Testis (tissue), 3 donors: Measurements from ENCODE around the gene GAB2. TPM values are rescaled to one million over a fixed set of nuclear protein-coding genes. Genes with fewer than 3 reads are reported as not detected.

Source experiments
- DNase-seq: peaks from one replicate; pipeline ENCODE4 v3.0.0-alpha.2; 2019
- H3K27ac ChIP-seq, 2 donors: fragments of 200-600 bp; sonication (generic); one replicate each; pipeline ENCODE4 v1.5.1; 2019
- H3K27me3 ChIP-seq: fragments of 200-600 bp; sonication (generic); one replicate; pipeline ENCODE4 v1.5.1; 2019
- H3K36me3 ChIP-seq: fragments of 200-600 bp; sonication (generic); one replicate; pipeline ENCODE4 v1.5.1; 2017; ENCODE audit warnings: low read depth; ENCODE audit errors: missing control alignments
- H3K4me1 ChIP-seq: fragments of 200-600 bp; sonication (generic); one replicate; pipeline ENCODE4 v1.5.1; 2019
- H3K4me3 ChIP-seq, 2 donors: fragments of 200-600 bp; sonication (generic); one replicate each; pipeline ENCODE4 v1.5.1; 2017 to 2019
- H3K9me3 ChIP-seq: fragments of 200-600 bp; sonication (generic); one replicate; pipeline ENCODE4 v1.5.1; 2017
- CTCF ChIP-seq, 3 experiments: fragments of 450-650 bp in 2 of 3; fragments of 200-600 bp in 1 of 3; sonication (generic) in 1 of 3; IDR thresholded peaks; one replicate each; pipeline ENCODE4 v1.5.1; 2016 to 2019; ENCODE audit warnings: antibody characterized with exemption in 3 of 3, mild to moderate bottlenecking in 2 of 3, moderate library complexity in 1 of 3
- POLR2A ChIP-seq: fragments of 450-650 bp; IDR thresholded peaks from one replicate; pipeline ENCODE4 v1.6.1; 2017; ENCODE audit warnings: antibody characterized with exemption, mild to moderate bottlenecking, moderate library complexity
- WGBS, 2 donors: methylation state at CpG; one replicate each; pipeline ENCODE4 v1.1.5; 2018; 5-methylcytosine and 5-hydroxymethylcytosine counted together
- intact Hi-C: fragments of 100-400 bp; cut with DNase I; formaldehyde crosslinking; loops from one replicate; pipeline ENCODE4 v1.15.1; 2023; ENCODE audit warnings: low total_unique reads
- polyA plus RNA-seq: library from polyadenylated mRNA; stranded (reverse); fragments of 350-450 nt; fragmentation: Illumina TruSeq; extraction: RNeasy Lipid Tissue Mini Kit (QIAGEN cat#74804); gene quantifications from one replicate; pipeline ENCODE4 v1.2.3, GENCODE V29; 2014; ENCODE audit warnings: low read depth, low replicate concordance; ENCODE audit not compliant: insufficient read depth
- total RNA-seq, 2 donors: library from RNA; depleted of rRNA; stranded (reverse); fragments of >200 nt; gene quantifications; one replicate each; pipeline ENCODE4 v1.2.3, GENCODE V29; 2016

GAB2 gene
- total and polyA plus RNA-seq, 3 donors from 2014 or later: 9.2 to 14.3 (median 10.9) TPM

DNA sequence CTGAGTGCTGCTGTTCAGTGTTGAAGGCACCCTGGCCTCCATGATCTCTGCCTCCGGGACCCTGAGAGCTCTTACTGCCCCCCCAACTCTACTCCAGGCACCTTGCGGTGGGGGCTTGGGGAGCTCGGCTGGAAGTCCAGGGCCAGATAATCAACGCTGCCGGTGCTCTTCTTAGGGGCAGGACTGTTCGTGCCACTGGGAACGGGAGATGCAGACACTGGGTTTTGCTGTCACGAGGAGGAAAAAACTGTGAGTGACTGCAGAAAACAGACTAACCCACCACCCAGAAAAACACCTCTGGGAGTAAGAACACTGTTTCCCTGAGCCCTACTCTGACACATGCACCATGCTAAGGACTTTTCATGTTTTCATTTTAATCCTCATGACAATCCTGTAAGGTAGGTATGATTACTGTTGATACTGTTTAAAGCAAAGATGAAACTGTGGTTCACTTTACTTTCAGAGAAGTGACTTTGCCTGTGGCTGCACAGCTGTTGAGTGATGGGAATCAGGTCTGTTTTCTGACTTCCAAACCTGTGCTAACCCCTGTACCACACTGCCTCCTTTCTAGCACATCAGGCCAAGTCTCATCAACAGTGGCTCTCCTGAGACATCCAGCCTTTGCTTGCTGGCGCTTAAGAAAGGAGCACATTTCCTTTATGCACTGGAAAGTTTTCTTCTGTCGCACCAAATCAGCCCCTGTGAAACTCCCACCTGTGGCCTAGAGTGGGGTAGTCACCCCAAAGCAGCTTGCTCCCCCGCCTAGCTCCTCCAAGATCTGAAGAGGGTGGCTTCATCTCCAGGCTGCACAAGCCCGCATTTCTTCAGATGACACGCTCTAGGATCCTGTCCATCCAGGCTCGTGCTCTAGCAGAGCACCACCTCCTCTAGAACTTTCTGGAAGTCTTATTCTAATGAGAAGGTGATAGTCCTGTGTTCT is 197.1 kb downstream of the GAB2 start:
- H3K27me3 ChIP-seq: no peaks in the 10 kb centered on the region
- TF ChIP-seq CTCF (IDR thresholded peaks at IDR 0.05) (no peak), POLR2A (no peak)
- intact Hi-C loops: no loop called here

DNA sequence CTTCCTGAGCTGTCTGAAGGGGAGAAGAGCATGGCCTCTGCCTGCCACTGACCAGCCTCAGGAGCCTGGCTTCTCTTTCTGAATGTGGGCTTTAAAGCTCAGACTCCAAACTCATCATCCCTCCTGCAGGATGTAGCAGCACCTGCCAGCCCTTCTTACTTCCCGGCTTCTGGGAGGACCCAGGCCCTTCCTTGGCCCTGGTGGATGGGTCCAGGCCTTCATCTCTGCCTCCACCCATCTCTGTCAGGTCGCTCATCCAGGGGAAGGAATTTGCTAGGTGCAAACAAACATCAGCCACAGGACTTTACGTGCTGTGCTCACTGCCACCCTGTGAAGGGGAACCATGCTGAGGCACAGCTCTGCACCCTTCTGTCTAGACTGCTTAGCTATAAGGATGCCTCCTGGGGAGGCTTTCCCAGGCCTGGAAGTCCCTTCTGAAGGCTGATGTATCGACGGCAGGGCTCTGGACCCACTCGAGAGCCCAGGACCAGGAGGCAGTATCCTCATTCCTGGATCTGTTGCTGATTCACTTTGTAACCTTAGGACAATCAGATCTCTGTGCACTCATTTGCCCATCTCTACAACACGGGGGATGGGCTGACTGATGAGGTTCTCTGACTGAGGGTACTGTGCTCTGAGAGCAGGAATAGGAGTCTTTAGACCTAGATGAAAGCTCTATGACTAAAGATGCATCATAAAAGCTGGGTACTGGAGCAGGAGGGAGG is 198.0 kb downstream of the GAB2 start:
- intact Hi-C loops: no loop called here
- DNase-seq: no peak
- Histone ChIP-seq H3K4me3 (no peak overlapping the region), H3K9me3 (no peaks in the 10 kb centered on the region), H3K27me3 (no peaks in the 10 kb centered on the region), H3K27ac (no peak overlapping the region), H3K36me3 (no peaks in the 10 kb centered on the region), H3K4me1 (no peaks in the 10 kb centered on the region)
- WGBS, 2 donors: 90 to 91% methylated on average over 5 to 7 of the region's 7 CpGs
- TF ChIP-seq CTCF (IDR thresholded peaks at IDR 0.05) (no peak), POLR2A (no peak)

More for the DNA sequence above, 197.1 kb downstream of the GAB2 start:
- DNase-seq: no peak
- Histone ChIP-seq H3K27ac (no peak overlapping the region), H3K36me3 (no peaks in the 10 kb centered on the region), H3K4me3 (no peak overlapping the region), H3K4me1 (no peaks in the 10 kb centered on the region), H3K9me3 (no peaks in the 10 kb centered on the region)
- 88 to 92% methylated on average over 14 of the region's 14 CpGs for WGBS, 2 donors

- no peaks in the 10 kb centered on the region for H3K4me1 ChIP-seq
- H3K4me3 ChIP-seq: no peak overlapping the region
- H3K36me3 ChIP-seq: no peaks in the 10 kb centered on the region
- no peaks in the 10 kb centered on the region for H3K9me3 ChIP-seq
- DNase-seq: no peak
- intact Hi-C loops: no loop called here
- WGBS, 2 donors: 81 to 87% methylated on average over 11 of the region's 11 CpGs
- TF ChIP-seq CTCF (IDR thresholded peaks at IDR 0.05): no peak
- no peak for TF ChIP-seq POLR2A
- H3K27ac ChIP-seq: no peak overlapping the region
- no peaks in the 10 kb centered on the region for H3K27me3 ChIP-seq
These were observed 198.7 kb downstream of the GAB2 start for GRCh38 chr11:78218707-78219492.

DNA sequence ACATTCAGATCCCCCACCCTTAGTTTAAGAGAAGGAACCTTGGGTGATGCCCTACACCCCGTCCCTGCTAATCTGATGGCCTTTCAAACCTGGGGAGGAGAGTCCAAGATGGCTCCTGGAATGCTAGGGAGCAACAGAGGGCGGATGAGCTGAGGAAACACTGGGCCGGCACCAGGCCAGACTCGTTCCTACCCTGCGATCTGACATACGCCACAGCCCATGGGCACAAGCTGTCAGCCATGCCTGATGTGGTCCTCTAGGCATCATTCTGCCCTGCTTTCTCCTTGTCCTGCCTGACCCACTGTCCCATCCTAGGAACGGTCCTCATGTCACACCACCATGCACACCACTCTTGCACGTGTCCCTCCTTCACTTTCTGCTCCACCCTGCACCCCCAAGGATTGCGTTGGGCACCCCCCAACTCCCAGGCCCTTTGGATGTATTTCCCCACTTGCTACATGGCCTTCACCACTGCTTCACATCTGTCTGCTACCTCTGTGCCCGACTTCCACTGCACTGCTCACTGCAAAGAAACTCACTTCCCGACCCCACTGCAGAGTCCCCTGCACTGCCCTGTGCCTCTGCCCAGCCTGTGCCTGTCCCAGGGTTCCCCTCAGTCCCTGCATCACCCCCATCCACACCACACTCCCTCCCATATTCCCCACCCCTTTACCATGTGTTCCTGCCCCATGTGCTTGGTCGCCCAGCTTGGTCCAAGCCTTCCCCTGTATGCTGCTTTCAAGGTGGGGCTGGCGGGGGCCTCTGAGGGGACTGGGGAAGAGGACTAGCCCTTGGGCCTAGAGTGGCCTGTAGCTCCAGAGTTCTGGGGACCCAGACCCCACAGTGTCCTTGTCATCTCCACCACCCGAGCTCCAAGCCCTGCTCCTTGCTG is 199.7 kb downstream of the GAB2 start:
- no peaks in the 10 kb centered on the region for H3K4me1 ChIP-seq
- no peak for DNase-seq
- H3K4me3 ChIP-seq: no peak overlapping the region
- H3K36me3 ChIP-seq: no peaks in the 10 kb centered on the region
- intact Hi-C loops: no loop called here
- TF ChIP-seq CTCF (IDR thresholded peaks at IDR 0.05): no peak
- WGBS, 2 donors: 91 to 92% methylated on average over 14 of the region's 14 CpGs
- H3K27ac ChIP-seq: no peak overlapping the region
- H3K9me3 ChIP-seq: no peaks in the 10 kb centered on the region
- no peaks in the 10 kb centered on the region for H3K27me3 ChIP-seq
